ENCODE data around the gene PNRC2. TPM values are rescaled to one million over a fixed set of nuclear protein-coding genes. Genes with fewer than 3 reads are reported as not detected.
A peak's percentile ranks its signal among the peaks of the same experiment; 100 is the strongest.

PNRC2 gene
- total and polyA plus RNA-seq, 2 of the 13 experiments (the other 11 are each of a cell fraction or from before 2014, with no cell fraction given), result 74.9 to 97.5 TPM

DNA sequence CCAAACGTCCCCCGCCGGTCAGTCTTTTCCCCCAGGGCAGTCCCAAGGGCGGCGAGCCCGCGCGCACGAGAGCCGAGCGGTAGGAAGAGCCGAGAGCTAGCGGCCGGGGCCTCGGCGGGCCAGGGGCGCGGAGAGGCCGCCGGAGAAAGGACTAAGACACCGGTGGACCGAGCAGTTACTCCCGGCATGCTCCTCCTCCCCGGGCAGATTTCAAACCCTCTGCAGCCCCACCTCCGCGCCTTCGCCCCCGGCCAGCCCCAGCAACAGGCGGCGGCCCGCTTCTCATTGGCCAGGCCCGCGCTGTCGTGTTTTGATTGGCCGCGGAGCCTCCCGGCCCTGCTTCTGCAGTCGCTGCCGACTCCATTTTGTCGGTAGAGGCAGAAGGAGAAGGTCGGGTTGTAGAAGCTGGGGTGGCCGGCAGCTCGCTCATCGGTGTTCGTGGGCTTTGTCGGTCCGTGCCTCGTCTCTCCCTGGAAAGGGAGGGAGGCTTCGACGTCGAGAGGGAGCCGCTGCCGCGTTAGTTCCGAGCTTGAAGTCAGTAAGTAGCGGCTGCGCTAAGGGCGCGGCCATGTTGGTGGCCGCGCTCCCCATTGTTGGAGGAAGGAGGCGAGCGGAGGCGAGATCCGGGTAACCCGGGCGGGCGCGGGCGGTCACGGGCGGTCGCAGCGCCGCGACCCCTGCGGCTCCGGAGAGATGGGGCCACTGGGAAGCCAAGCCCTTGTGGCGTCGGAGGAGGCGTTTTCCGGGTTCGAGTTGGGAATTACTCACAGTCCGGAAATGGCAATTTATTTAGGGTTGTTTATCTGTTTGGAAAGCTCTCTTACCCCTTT, at the start of gene PNRC2 (continued):
- TF ChIP-seq, protein P1, sequence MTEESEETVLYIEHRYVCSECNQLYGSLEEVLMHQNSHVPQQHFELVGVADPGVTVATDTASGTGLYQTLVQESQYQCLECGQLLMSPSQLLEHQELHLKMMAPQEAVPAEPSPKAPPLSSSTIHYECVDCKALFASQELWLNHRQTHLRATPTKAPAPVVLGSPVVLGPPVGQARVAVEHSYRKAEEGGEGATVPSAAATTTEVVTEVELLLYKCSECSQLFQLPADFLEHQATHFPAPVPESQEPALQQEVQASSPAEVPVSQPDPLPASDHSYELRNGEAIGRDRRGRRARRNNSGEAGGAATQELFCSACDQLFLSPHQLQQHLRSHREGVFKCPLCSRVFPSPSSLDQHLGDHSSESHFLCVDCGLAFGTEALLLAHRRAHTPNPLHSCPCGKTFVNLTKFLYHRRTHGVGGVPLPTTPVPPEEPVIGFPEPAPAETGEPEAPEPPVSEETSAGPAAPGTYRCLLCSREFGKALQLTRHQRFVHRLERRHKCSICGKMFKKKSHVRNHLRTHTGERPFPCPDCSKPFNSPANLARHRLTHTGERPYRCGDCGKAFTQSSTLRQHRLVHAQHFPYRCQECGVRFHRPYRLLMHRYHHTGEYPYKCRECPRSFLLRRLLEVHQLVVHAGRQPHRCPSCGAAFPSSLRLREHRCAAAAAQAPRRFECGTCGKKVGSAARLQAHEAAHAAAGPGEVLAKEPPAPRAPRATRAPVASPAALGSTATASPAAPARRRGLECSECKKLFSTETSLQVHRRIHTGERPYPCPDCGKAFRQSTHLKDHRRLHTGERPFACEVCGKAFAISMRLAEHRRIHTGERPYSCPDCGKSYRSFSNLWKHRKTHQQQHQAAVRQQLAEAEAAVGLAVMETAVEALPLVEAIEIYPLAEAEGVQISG (CRISPR knock-in tag; IDR thresholded peaks at IDR 0.05), result peak; percentile 81
- TF ChIP-seq SETDB1 (CRISPR knock-in tag; IDR thresholded peaks at IDR 0.05; ENCODE audit: borderline replicate concordance), result no peak
- TF ChIP-seq, protein P2, sequence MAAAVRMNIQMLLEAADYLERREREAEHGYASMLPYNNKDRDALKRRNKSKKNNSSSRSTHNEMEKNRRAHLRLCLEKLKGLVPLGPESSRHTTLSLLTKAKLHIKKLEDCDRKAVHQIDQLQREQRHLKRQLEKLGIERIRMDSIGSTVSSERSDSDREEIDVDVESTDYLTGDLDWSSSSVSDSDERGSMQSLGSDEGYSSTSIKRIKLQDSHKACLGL (CRISPR knock-in tag; IDR thresholded peaks at IDR 0.05), result peak; percentile 77
- TF ChIP-seq ZBTB21 (CRISPR knock-in tag; IDR thresholded peaks at IDR 0.05), result no peak
- no peak for TF ChIP-seq HOXA7 (CRISPR knock-in tag; IDR thresholded peaks at IDR 0.05)
- peak; percentile 29; the same call in 1 of the 2 replicates for TF ChIP-seq ZNF253 (CRISPR knock-in tag; IDR thresholded peaks at IDR 0.05; ENCODE audit: borderline replicate concordance)
- TF ChIP-seq ZNF337 (CRISPR knock-in tag; IDR thresholded peaks at IDR 0.05; ENCODE audit: borderline replicate concordance, low read depth), result no peak
- TF ChIP-seq, protein P3, sequence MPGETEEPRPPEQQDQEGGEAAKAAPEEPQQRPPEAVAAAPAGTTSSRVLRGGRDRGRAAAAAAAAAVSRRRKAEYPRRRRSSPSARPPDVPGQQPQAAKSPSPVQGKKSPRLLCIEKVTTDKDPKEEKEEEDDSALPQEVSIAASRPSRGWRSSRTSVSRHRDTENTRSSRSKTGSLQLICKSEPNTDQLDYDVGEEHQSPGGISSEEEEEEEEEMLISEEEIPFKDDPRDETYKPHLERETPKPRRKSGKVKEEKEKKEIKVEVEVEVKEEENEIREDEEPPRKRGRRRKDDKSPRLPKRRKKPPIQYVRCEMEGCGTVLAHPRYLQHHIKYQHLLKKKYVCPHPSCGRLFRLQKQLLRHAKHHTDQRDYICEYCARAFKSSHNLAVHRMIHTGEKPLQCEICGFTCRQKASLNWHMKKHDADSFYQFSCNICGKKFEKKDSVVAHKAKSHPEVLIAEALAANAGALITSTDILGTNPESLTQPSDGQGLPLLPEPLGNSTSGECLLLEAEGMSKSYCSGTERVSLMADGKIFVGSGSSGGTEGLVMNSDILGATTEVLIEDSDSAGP (CRISPR knock-in tag; IDR thresholded peaks at IDR 0.05; ENCODE audit: borderline replicate concordance), result peak; percentile 86; the same call in 1 of the 2 replicates
- no peak for TF ChIP-seq KDM6A (CRISPR knock-in tag; IDR thresholded peaks at IDR 0.05; ENCODE audit: low read depth)
- peak; percentile 24; the same call in 1 of the 2 replicates for TF ChIP-seq GZF1 (CRISPR knock-in tag; IDR thresholded peaks at IDR 0.05)
- TF ChIP-seq HOXA3 (CRISPR knock-in tag; IDR thresholded peaks at IDR 0.05), result peak; percentile 94
- TF ChIP-seq ZNF7 (CRISPR knock-in tag; IDR thresholded peaks at IDR 0.05), result no peak; the same call in 1 of the 2 replicates
- no peak for TF ChIP-seq ZNF569 (CRISPR knock-in tag; IDR thresholded peaks at IDR 0.05; ENCODE audit: borderline replicate concordance)
- TF ChIP-seq, protein P4, sequence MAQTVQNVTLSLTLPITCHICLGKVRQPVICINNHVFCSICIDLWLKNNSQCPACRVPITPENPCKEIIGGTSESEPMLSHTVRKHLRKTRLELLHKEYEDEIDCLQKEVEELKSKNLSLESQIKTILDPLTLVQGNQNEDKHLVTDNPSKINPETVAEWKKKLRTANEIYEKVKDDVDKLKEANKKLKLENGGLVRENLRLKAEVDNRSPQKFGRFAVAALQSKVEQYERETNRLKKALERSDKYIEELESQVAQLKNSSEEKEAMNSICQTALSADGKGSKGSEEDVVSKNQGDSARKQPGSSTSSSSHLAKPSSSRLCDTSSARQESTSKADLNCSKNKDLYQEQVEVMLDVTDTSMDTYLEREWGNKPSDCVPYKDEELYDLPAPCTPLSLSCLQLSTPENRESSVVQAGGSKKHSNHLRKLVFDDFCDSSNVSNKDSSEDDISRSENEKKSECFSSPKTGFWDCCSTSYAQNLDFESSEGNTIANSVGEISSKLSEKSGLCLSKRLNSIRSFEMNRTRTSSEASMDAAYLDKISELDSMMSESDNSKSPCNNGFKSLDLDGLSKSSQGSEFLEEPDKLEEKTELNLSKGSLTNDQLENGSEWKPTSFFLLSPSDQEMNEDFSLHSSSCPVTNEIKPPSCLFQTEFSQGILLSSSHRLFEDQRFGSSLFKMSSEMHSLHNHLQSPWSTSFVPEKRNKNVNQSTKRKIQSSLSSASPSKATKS (CRISPR knock-in tag; IDR thresholded peaks at IDR 0.05), result no peak
- peak; percentile 87 for TF ChIP-seq BRCA1 (CRISPR knock-in tag; IDR thresholded peaks at IDR 0.05)
- TF ChIP-seq, protein P5, sequence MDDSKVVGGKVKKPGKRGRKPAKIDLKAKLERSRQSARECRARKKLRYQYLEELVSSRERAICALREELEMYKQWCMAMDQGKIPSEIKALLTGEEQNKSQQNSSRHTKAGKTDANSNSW (CRISPR knock-in tag; IDR thresholded peaks at IDR 0.05; ENCODE audit: borderline replicate concordance), result no peak
- TF ChIP-seq MTA1 (CRISPR knock-in tag; IDR thresholded peaks at IDR 0.05; ENCODE audit: borderline replicate concordance), result peak; percentile 31; the same call in 1 of the 2 replicates
- TF ChIP-seq PAWR (CRISPR knock-in tag; IDR thresholded peaks at IDR 0.05; ENCODE audit: borderline replicate concordance), result 0 out of 2 replicates have a peak, but pooled peaks have one; percentile 74
- 0 out of 2 replicates have a peak, but pooled peaks have one; percentile 44 for TF ChIP-seq ZNF12 (CRISPR knock-in tag; IDR thresholded peaks at IDR 0.05)
- TF ChIP-seq, protein P6, sequence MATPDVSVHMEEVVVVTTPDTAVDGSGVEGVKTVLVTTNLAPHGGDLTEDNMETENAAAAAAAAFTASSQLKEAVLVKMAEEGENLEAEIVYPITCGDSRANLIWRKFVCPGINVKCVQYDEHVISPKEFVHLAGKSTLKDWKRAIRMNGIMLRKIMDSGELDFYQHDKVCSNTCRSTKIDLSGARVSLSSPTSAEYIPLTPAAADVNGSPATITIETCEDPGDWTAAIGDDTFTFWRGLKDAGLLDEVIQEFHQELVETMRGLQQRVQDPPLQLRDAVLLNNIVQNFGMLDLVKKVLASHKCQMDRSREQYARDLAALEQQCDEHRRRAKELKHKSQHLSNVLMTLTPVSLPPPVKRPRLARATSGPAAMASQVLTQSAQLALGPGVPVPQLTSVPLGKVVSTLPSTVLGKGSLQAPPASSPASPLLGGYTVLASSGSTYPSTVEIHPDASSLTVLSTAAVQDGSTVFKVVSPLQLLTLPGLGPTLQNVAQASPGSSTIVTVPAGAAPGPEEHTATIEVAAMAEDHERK (CRISPR knock-in tag; IDR thresholded peaks at IDR 0.05; ENCODE audit: low read depth), result no peak
